Endothelial cell of hepatic sinusoid (primary cell): ENCODE results near the gene MYO5A.
"Not testable (repeated sequence)": the region's sequence is repeated elsewhere in the genome, so short reads cannot be mapped to it uniquely, and the experiment has no call there.

Experiments
- in situ Hi-C: cut with HindIII; loops from 2 replicates; pipeline ENCODE4 v1.10.0; 2017; ENCODE audit warnings: low sequenced_read_pairs

The MYO5A gene

GRCh38 chr15:52546031-52546751 is 17.5 kb upstream of the MYO5A start:
- in situ Hi-C loops: no loop called here

DNA sequence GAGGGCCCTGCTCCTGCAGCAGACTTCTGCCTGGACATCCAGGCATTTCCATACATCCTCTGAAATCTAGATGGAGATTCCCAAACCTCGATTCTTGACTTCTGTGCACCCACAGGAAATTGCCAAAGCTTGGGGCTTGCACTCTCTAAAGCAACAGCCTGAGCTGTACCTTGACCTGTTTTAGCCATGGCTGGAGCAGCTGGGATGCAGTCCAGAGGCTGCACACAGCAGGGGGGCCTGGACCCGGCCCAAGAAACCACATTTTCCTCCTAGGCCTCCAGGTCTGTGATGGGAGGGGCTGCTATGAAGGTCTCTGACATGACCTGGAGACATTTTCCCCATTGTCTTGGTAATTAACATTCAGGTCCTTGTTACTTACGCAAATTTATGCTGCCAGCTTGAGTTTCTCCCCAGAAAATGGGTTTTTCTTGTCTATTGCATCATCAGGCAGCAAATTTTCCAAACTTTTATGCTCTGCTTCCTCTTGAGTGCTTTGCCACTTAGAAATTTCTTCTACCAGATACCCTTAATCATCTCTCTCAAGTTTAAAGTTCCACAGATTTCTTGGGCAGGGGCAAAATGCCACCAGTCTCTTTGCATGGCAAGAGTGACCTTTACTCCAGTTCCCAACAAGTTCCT is 11.8 kb upstream of the MYO5A start:
- in situ Hi-C loops: no loop called here

DNA sequence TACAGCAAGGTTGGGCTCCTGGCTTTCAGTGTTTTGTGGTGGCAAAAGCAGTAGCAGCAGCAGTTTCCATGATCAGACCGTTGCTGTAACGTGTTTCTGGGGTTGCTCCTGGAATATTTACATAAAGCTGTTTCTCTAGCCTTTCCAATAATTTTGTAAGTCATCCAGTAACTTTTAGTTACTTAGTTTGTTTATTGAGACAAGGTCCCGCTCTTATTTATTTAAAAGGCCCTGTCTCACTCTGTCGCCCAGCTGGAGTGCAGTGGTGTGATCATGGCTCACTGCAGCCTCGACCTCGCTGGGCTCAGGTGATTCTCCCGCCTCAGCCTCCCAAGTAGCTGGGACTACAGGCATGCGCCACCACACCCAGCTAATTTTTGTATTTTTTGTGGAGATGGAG is 8.8 kb upstream of the MYO5A start:
- in situ Hi-C loops: no loop called here

- in situ Hi-C loops: no loop called here
Measured at GRCh38 chr15:52532427-52532826, 3.7 kb upstream of the MYO5A start.

DNA sequence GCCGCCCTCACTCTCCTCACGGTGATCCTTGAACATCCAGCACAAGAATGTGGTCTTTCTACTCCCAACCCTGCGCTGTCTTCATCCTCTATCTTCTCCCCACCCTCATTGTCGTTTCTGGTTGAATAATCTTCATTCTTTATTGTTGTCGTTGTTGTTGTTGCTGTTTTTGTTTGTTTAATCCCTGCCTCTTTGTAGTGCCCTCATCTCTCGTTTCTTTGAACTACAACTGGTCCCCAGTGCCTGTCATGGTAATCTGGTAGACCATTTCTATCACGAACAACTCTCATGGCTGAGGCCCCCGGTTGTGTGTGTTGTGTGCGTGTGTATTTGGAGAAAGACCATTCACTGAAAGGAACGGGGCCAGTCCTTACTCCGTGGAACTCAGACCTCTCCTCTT is 1.3 kb upstream of the MYO5A start:
- in situ Hi-C loops: no loop called here

- in situ Hi-C loops: no loop called here
Measured at GRCh38 chr15:52529341-52529924, 753 bp upstream of the MYO5A start.

GRCh38 chr15:52527911-52528563 is 643 bp downstream of the MYO5A start:
- in situ Hi-C loops: no loop called here

DNA sequence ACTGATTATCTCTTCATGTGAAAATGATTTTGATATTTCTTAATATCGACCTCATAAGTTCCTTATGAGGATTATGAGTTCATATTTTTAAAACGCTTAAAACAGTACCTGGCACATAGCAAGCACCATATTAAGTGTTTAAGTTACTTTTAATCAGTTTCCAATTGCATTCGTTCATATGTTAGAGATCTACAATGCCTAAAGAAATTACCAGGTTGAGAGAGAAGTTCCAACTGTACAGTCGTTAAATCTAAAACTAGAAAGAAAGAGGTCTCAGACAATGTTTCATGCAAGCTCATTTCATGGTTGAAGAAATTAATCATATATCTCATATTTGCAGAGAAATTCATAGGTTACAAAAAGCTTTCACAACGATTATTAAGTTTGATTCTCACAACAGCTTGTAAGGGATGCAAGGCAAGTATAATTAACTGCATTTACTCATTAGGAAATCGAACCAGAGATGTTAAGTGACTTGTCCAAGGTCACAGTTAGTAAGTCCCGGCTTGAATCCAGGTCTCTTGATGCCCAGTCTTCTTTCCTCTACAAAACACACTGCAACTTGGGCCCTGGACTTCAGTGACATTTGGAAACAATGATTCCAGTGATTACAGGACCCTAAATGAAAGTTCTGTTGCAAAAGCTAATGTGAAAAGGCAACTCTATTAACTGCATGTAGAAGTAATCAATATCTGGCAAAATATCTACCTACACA is 1.3 kb downstream of the MYO5A start:
- in situ Hi-C loops: no loop called here

GRCh38 chr15:52524223-52525136 is 4.2 kb downstream of the MYO5A start:
- in situ Hi-C loops: no loop called here

DNA sequence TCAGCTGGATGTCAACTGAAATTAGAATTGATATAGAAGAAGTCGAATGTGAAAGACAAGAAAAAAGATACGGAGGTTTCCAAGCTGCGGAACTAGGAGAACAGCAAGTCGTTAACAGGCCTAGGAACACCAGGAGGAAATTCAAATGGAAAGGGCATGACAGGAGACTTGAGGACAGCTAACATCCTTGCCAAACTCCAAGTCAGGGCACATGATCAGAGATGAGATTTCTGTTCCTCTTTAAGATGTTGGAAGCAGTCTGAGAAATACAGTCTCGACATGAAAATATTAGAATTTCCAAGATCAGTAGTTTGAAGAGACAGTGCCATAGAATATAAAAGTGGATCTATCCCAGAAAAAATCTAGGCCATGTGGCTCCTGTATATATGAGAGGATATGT is 5.0 kb downstream of the MYO5A start:
- in situ Hi-C loops: no loop called here

- in situ Hi-C loops: no loop called here
Measured at GRCh38 chr15:52523192-52523591, 5.5 kb downstream of the MYO5A start.

DNA sequence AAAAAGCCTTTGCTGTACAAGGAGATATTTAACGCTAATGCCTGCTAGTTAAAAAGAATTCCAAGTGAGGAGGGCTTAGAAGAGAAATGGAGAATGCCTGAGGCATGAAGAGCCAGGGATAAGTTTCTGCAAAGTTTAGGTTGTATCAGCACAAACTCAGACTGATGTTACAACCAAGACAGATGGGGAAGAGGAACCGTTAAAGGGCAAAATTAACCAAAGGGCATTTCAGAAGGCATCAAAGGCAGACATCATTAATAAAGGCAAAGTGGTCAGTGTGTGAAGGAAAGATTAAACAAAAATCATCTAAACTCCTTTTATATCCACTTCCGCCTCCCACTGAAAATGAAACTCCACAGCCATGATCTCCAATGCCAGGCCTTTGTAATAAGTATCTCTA is 7.0 kb downstream of the MYO5A start:
- in situ Hi-C loops: no loop called here

GRCh38 chr15:52520421-52520820 is 8.3 kb downstream of the MYO5A start:
- in situ Hi-C loops: no loop called here

DNA sequence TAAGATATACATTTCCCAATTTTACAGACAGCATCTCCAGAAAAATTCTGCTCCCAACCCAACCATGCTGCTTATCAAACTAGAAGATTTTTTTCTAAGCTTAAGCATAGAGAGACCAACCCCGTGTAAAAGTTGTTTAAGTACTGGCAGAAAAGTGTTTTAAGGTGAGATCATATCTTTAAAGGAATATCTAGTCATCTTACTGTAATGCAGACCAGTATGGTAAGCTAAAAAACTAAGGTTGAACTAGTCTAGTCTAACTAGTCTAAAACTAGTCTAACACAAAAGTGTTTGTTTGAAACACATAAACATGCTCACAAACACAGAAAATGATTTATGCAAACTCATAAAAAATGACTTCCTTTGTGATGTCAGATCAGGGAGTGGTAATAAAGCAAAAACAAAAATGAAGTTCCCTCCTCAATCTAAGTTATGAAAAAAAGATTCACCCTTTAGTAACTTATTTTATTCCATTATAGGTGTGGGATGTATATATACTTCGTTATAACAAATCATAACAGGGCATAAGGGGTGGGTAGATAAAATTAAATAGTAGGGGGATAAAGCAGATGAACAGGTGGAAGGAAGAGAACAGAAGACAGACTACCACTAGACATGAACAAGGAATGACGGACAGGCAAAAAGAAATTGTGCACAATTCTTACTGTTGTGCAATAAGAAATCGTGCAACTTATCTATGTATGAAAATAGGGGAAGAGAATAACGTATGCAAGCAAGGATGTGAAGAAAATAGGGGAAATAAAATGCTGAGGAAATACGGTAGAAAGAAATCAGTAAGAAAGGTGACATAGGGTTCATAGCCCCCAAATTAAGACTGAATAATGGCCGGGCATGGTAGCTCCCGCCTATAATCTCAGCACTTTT is 10.0 kb downstream of the MYO5A start:
- in situ Hi-C loops: no loop called here

DNA sequence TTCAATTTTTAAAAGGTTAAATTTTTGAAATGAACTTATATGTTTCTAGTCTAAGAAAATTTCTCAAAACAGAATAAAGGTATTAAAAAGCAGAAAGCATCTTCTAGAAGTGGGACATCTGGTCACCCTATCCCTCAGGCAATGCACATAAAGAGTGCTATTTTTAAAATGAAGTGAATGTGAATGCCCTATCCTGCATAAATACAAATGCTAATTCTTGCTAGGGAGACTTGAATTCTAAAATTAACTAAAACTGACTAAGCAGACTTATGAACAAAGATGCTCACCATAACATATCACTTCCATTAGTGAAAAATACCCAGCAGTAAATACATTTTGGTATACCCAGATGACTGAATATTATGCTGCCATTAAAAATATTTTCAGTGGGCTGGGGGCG is 11.7 kb downstream of the MYO5A start:
- in situ Hi-C loops: no loop called here

- in situ Hi-C loops: no loop called here
Measured at GRCh38 chr15:52515343-52515742, 13.3 kb downstream of the MYO5A start.

GRCh38 chr15:52514482-52514881 is 14.2 kb downstream of the MYO5A start:
- in situ Hi-C loops: no loop called here

DNA sequence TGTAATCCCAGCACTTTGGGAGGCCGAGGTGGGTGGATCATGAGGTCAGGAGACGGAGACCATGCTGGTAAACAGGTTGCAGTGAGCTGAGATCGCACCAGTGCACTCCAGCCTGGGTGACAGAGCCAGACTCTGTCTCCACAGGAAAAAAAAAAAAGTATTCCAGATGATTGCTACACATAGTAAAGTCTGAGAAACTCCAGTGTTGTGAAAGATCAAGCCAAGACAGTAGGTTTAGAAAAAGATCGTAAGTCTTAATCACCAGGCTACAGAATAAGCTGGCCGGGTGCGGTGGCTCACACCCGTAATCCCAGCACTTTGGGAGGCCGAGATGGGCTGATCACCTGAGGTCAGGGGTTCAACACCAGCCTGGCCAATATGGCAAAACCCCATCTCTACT is 15.8 kb downstream of the MYO5A start:
- in situ Hi-C loops: not testable (repeated sequence)

GRCh38 chr15:52511084-52511483 is 17.6 kb downstream of the MYO5A start:
- in situ Hi-C loops: no loop called here
